HFF-Myc (cell line): ENCODE data around the gene NPRL2.

Experiments used
- DNase-seq: peaks from one replicate; pipeline ENCODE4 v3.0.0-alpha.2; 2011; ENCODE audit warnings: low read depth; ENCODE audit errors: extremely low read depth
- H3K4me3 ChIP-seq: replicated peaks from 2 replicates; pipeline ENCODE4 v1.5.1; 2011; ENCODE audit warnings: low read depth, mild to moderate bottlenecking, control low read depth, low read length
- TF ChIP-seq, protein P1 (sequence below): IDR thresholded peaks from 2 replicates; pipeline ENCODE4 v1.5.1; 2012; ENCODE audit warnings: mild to moderate bottlenecking, low read depth, low read length, control low read depth; ENCODE audit errors: missing control alignments

The NPRL2 gene

DNA sequence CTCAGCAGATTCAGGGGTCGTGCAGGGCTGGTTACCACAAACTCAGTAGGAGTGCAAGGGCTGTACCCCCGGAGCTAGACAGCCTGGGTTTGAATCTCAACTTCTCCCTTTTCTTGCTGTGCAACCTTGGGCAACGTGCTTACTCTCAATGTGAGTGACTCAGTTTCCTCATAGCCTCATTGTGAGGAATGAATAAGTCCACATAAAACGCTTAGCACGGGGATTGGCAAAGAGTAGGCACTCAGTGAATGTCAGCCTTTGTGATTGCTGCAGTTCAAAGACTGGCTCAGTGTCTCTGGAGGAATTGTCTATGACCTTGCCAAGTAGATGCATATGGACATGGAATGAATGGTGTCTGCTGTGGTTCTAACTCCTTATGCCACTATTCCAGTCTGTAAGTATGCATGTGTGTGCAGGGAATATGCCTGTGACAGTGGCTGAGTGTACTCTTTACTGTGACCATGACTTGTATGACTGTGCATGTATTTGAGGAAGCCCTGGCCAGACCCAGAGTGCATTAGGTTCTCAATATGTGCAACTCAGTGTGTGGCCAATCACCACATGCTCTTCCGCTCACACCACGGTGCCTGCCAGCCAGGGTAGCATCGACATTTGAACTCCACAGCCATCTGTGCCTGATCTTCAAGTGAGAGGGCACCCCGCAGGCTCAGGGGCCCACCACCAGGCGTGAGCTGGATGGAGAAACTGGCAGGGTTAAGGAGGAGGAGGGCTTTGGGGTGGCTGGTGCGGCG, 50.5 kb downstream of the NPRL2 start:
- H3K4me3 ChIP-seq, result peak overlapping the region; percentile 38
- no peak for DNase-seq
- TF ChIP-seq, protein P1, sequence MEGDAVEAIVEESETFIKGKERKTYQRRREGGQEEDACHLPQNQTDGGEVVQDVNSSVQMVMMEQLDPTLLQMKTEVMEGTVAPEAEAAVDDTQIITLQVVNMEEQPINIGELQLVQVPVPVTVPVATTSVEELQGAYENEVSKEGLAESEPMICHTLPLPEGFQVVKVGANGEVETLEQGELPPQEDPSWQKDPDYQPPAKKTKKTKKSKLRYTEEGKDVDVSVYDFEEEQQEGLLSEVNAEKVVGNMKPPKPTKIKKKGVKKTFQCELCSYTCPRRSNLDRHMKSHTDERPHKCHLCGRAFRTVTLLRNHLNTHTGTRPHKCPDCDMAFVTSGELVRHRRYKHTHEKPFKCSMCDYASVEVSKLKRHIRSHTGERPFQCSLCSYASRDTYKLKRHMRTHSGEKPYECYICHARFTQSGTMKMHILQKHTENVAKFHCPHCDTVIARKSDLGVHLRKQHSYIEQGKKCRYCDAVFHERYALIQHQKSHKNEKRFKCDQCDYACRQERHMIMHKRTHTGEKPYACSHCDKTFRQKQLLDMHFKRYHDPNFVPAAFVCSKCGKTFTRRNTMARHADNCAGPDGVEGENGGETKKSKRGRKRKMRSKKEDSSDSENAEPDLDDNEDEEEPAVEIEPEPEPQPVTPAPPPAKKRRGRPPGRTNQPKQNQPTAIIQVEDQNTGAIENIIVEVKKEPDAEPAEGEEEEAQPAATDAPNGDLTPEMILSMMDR, result no peak

- H3K4me3 ChIP-seq, result peak overlapping the region; percentile 38
Measured at GRCh38 chr3:50299638-50299928, 51.0 kb downstream of the NPRL2 start.

DNA sequence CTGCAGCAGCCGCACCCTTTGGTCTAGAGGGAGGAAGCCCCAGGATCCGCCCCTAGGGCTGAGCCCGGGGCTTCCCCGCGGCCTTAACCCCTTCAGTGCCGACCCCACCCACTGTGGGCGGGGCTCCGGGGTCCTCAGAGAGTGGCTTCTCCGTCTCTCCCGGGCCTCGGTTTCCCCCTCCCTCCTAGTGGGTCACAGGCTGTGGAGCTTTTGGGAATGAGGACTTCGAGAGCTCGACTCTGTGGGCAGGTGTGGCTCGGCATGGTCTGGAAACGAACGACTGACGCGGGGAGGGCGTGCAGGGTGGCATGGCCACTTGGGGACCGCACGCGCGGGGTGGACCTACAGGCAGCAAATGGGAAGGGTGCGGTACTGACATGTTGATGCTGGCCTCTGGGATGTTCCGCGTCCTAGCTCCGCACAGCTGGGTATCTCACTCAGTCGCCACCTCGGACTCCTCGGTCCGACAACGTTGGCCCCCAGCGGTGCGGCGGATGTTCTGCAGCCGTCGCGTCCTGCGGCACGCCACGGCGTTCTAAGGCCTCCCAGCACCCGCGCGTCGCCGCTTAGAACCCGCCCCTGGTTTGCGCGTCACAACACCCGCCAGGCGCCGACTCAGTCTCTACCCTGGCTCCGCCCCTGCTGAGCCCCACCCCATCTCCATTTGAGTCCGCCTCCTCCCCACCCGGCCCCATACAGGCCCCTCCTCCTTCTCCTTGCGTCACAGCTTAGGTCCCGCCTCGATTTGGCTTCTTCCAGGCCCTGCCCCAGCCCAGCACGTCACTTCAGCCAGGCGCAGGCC, 51.5 kb downstream of the NPRL2 start, which contains the start of the genes HYAL3 and NAA80:
Gene HYAL3 (minus strand): TSS at position 570 of the 802 bp plus-strand sequence. CDS start 3,803 bp downstream, outside the sequence.
Gene NAA80 (minus strand): TSS at position 570 of the 802 bp plus-strand sequence. CDS start 1,942 bp downstream, outside the sequence.
- TF ChIP-seq, protein P1, result no peak
- DNase-seq, result peak; percentile 98
- peak within 1 kb of the TSS; percentile 76 for H3K4me3 ChIP-seq

More at GRCh38 chr3:50299638-50299928, 51.0 kb downstream of the NPRL2 start:
- DNase-seq, result no peak
- TF ChIP-seq, protein P1, result no peak

DNA sequence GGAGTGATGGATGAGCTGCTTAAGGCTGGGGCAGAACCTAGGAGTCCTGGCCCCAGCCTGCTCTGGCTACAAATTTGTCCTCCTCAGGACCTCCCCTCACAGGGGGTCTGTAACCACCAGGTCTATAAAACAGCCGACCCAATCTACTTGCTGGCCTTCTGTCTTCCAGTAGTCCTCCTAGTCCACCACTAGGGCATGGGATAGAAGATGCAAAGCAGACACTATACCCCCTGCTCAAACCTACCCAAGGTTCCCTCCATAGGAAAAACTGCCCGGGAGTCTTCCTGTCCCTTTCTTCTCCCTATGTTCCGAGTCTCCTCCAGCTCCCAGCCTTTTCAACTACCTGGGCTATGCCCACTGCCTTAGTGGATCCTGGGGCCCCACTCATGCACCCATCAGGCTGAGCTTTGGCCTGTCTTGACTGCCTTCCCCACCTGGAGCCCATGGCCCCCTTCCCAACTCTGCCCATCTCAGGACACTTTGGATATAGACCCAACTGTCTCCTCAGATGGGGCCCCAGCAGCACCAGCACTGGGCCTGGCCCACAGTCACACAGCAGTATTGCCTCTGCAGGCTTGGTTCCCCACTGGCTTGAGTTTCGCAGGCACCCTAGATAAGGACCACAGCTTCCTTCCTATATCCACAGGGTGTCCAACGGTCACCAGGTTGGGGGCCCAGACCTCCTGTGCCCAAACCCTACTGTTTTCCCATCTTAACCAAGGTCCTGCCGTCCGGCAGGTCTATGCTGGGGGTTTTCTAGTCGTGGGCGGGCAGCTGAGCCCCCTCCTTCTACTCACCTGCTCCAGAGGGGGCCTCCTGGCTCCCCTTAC, 52.5 kb downstream of the NPRL2 start:
- TF ChIP-seq, protein P1, result peak; percentile 7
- H3K4me3 ChIP-seq, result peak overlapping the region; percentile 76
- DNase-seq, result no peak

DNA sequence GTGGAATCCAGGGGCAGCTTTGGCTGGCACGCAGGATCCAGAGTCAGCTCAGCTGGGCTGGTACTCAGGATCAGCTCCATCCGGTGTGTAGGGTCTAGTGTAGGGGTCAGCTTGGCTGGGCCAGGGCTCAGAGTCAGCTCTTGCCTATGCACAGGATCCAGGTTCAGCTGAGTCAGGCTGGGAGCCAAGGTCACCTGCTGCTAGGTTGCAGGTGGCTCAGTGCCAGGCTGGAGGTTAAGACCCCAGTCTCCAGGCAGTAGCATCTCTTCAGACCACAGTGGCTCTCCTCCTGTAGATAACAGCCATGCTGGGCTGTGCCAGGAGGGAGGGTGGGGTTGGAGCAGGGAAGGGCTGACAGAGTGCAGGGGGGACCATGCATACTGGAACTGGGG, 53.2 kb downstream of the NPRL2 start:
- no peak overlapping the region for H3K4me3 ChIP-seq
- TF ChIP-seq, protein P1, result no peak
- DNase-seq, result no peak
